HEK293 (cell line): ENCODE data around the gene SMC4.

Experiments used
- GLIS1 ChIP-seq: fragments of 450-650 bp; formaldehyde crosslinking; IDR thresholded peaks from 2 replicates; pipeline ENCODE4 v1.5.1; 2016; ENCODE audit warnings: missing biosample characterization, missing genetic modification characterization
- OVOL3 ChIP-seq: fragments of 450-650 bp; formaldehyde crosslinking; IDR thresholded peaks from 2 replicates; pipeline ENCODE4 v1.5.1; 2016; ENCODE audit warnings: missing biosample characterization, missing genetic modification characterization
- TRIM28 ChIP-seq: IDR thresholded peaks from 2 replicates; pipeline ENCODE4 v1.6.1; 2011; ENCODE audit warnings: low read length, control low read depth, borderline replicate concordance
- WT1 ChIP-seq: fragments of 450-650 bp; formaldehyde crosslinking; IDR thresholded peaks from 2 replicates; pipeline ENCODE4 v1.5.1; 2016; ENCODE audit warnings: missing biosample characterization, missing genetic modification characterization
- ZEB2 ChIP-seq: fragments of 450-650 bp; formaldehyde crosslinking; IDR thresholded peaks from 2 replicates; pipeline ENCODE4 v1.5.1; 2016; ENCODE audit warnings: missing biosample characterization, missing genetic modification characterization
- ZNF175 ChIP-seq: fragments of 450-650 bp; formaldehyde crosslinking; IDR thresholded peaks from 2 replicates; pipeline ENCODE4 v1.5.1; 2016; ENCODE audit warnings: missing biosample characterization, missing genetic modification characterization
- ZNF202 ChIP-seq: fragments of 450-650 bp; formaldehyde crosslinking; IDR thresholded peaks from 2 replicates; pipeline ENCODE4 v1.5.1; 2016; ENCODE audit warnings: missing biosample characterization, missing genetic modification characterization, borderline replicate concordance
- ZNF239 ChIP-seq: fragments of 450-650 bp; formaldehyde crosslinking; IDR thresholded peaks from 2 replicates; pipeline ENCODE4 v1.5.1; 2016; ENCODE audit warnings: missing biosample characterization, missing genetic modification characterization
- ZNF366 ChIP-seq: fragments of 450-650 bp; formaldehyde crosslinking; conservative IDR thresholded peaks from 2 replicates; pipeline ENCODE4 v1.5.1; 2016; ENCODE audit warnings: missing biosample characterization, missing genetic modification characterization
- ZNF394 ChIP-seq: fragments of 450-650 bp; formaldehyde crosslinking; IDR thresholded peaks from 2 replicates; pipeline ENCODE4 v1.5.1; 2016; ENCODE audit warnings: missing biosample characterization, missing genetic modification characterization, mild to moderate bottlenecking, moderate library complexity, borderline replicate concordance
- ZNF560 ChIP-seq: fragments of 450-650 bp; formaldehyde crosslinking; IDR thresholded peaks from 2 replicates; pipeline ENCODE4 v1.5.1; 2017; ENCODE audit warnings: missing biosample characterization, missing genetic modification characterization, borderline replicate concordance
- ZNF561 ChIP-seq: fragments of 450-650 bp; IDR thresholded peaks from 2 replicates; pipeline ENCODE4 v1.5.1; 2018; ENCODE audit warnings: missing biosample characterization, missing genetic modification characterization, borderline replicate concordance
- ZNF600 ChIP-seq: fragments of 450-650 bp; formaldehyde crosslinking; IDR thresholded peaks from 2 replicates; pipeline ENCODE4 v1.5.1; 2016; ENCODE audit warnings: missing biosample characterization, missing genetic modification characterization
- ZNF629 ChIP-seq: fragments of 450-650 bp; formaldehyde crosslinking; IDR thresholded peaks from 2 replicates; pipeline ENCODE4 v1.5.1; 2017; ENCODE audit warnings: missing biosample characterization, missing genetic modification characterization
- ZNF670 ChIP-seq: fragments of 450-650 bp; formaldehyde crosslinking; IDR thresholded peaks from 2 replicates; pipeline ENCODE4 v1.5.1; 2016; ENCODE audit warnings: missing biosample characterization, missing genetic modification characterization, low read depth
- ZNF707 ChIP-seq: fragments of 450-650 bp; formaldehyde crosslinking; IDR thresholded peaks from 2 replicates; pipeline ENCODE4 v1.5.1; 2016; ENCODE audit warnings: missing biosample characterization, missing genetic modification characterization
- ZNF76 ChIP-seq: fragments of 450-650 bp; formaldehyde crosslinking; IDR thresholded peaks from 2 replicates; pipeline ENCODE4; 2016; ENCODE audit warnings: low read depth, missing biosample characterization, missing genetic modification characterization, borderline replicate concordance
- ZNF768 ChIP-seq: fragments of 450-650 bp; formaldehyde crosslinking; IDR thresholded peaks from 2 replicates; pipeline ENCODE4 v1.5.1; 2018; ENCODE audit warnings: missing biosample characterization, mild to moderate bottlenecking, missing genetic modification characterization
- TF ChIP-seq, protein P1 (sequence below): fragments of 450-650 bp; formaldehyde crosslinking; IDR thresholded peaks from 2 replicates; pipeline ENCODE4 v1.5.1; 2016; ENCODE audit warnings: missing biosample characterization, missing genetic modification characterization
- TF ChIP-seq, protein P2 (sequence below): fragments of 450-650 bp; formaldehyde crosslinking; IDR thresholded peaks from 2 replicates; pipeline ENCODE4 v1.5.1; 2016; ENCODE audit warnings: missing biosample characterization, missing genetic modification characterization
- TF ChIP-seq, protein P3 (sequence below): fragments of 450-650 bp; IDR thresholded peaks from 2 replicates; pipeline ENCODE4 v1.5.1; 2018; ENCODE audit warnings: missing biosample characterization, missing genetic modification characterization
- TF ChIP-seq, protein P4 (sequence below): IDR thresholded peaks from 2 replicates; pipeline ENCODE4 v1.6.1; 2011; ENCODE audit warnings: mild to moderate bottlenecking, low read depth, low read length, borderline replicate concordance
- TF ChIP-seq, protein P5 (sequence below): fragments of 450-650 bp; formaldehyde crosslinking; IDR thresholded peaks from 2 replicates; pipeline ENCODE4 v1.5.1; 2016; ENCODE audit warnings: missing biosample characterization, missing genetic modification characterization
- TF ChIP-seq, protein P6 (sequence below): fragments of 450-650 bp; formaldehyde crosslinking; optimal IDR thresholded peaks from 2 replicates; pipeline ENCODE3; 2016; ENCODE audit warnings: missing biosample characterization, mild to moderate bottlenecking, missing genetic modification characterization
- TF ChIP-seq, protein P7 (sequence below): fragments of 450-650 bp; formaldehyde crosslinking; IDR thresholded peaks from 2 replicates; pipeline ENCODE4 v1.5.1; 2016; ENCODE audit warnings: missing biosample characterization, missing genetic modification characterization

The SMC4 gene

DNA sequence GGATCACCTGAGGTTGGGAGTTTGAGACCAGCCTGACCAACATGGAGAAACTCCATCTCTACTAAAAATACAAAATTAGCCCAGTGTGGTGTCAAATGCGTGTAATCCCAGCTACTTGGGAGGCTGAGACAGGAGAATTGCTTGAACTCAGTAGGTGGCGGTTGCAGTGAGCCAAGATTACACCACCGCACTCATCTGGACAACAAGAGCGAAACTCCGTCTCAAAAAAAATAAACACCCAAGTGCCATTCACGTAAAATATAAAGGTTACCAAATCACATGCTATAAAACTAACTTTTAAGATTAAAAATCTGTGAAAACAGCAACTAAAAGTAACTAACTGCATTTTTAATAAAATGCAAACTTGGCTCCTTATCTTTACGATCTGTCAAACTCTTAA, 41.2 kb downstream of the SMC4 start (continued):
- TF ChIP-seq, protein P1, sequence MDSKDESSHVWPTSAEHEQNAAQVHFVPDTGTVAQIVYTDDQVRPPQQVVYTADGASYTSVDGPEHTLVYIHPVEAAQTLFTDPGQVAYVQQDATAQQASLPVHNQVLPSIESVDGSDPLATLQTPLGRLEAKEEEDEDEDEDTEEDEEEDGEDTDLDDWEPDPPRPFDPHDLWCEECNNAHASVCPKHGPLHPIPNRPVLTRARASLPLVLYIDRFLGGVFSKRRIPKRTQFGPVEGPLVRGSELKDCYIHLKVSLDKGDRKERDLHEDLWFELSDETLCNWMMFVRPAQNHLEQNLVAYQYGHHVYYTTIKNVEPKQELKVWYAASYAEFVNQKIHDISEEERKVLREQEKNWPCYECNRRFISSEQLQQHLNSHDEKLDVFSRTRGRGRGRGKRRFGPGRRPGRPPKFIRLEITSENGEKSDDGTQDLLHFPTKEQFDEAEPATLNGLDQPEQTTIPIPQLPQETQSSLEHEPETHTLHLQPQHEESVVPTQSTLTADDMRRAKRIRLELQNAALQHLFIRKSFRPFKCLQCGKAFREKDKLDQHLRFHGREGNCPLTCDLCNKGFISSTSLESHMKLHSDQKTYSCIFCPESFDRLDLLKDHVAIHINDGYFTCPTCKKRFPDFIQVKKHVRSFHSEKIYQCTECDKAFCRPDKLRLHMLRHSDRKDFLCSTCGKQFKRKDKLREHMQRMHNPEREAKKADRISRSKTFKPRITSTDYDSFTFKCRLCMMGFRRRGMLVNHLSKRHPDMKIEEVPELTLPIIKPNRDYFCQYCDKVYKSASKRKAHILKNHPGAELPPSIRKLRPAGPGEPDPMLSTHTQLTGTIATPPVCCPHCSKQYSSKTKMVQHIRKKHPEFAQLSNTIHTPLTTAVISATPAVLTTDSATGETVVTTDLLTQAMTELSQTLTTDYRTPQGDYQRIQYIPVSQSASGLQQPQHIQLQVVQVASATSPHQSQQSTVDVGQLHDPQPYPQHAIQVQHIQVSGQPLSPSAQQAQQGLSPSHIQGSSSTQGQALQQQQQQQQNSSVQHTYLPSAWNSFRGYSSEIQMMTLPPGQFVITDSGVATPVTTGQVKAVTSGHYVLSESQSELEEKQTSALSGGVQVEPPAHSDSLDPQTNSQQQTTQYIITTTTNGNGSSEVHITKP (tag by site-specific recombination): peak; percentile 46; the same call in 1 of the 2 replicates
- peak; percentile 89 for TF ChIP-seq OVOL3
- TF ChIP-seq, protein P2, sequence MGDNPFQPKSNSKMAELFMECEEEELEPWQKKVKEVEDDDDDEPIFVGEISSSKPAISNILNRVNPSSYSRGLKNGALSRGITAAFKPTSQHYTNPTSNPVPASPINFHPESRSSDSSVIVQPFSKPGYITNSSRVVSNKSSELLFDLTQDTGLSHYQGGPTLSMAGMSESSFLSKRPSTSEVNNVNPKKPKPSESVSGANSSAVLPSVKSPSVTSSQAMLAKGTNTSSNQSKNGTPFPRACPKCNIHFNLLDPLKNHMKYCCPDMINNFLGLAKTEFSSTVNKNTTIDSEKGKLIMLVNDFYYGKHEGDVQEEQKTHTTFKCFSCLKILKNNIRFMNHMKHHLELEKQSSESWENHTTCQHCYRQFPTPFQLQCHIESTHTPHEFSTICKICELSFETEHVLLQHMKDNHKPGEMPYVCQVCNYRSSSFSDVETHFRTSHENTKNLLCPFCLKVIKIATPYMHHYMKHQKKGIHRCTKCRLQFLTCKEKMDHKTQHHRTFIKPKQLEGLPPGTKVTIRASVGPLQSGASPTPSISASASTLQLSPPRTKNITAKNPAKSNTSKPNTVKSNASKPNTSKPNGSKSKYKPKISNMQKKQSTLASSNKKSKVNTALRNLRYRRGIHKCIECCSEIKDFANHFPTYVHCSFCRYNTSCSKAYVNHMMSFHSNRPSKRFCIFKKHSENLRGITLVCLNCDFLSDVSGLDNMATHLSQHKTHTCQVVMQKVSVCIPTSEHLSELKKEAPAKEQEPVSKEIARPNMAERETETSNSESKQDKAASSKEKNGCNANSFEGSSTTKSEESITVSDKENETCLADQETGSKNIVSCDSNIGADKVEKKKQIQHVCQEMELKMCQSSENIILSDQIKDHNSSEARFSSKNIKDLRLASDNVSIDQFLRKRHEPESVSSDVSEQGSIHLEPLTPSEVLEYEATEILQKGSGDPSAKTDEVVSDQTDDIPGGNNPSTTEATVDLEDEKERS (tag by site-specific recombination): no peak
- TF ChIP-seq, protein P3, sequence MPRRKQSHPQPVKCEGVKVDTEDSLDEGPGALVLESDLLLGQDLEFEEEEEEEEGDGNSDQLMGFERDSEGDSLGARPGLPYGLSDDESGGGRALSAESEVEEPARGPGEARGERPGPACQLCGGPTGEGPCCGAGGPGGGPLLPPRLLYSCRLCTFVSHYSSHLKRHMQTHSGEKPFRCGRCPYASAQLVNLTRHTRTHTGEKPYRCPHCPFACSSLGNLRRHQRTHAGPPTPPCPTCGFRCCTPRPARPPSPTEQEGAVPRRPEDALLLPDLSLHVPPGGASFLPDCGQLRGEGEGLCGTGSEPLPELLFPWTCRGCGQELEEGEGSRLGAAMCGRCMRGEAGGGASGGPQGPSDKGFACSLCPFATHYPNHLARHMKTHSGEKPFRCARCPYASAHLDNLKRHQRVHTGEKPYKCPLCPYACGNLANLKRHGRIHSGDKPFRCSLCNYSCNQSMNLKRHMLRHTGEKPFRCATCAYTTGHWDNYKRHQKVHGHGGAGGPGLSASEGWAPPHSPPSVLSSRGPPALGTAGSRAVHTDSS (tag by site-specific recombination): no peak
- 0 out of 2 replicates have a peak, but pooled peaks have one; percentile 15 for TF ChIP-seq ZNF366 (tag by site-specific recombination)
- peak; percentile 35; the same call in 1 of the 2 replicates for TF ChIP-seq ZNF629 (tag by site-specific recombination)
- no peak for TF ChIP-seq ZNF239 (tag by site-specific recombination)
- no peak for TF ChIP-seq ZNF670 (tag by site-specific recombination)
- TF ChIP-seq ZNF202 (tag by site-specific recombination): no peak
- TF ChIP-seq ZNF561: peak; percentile 64; the same call in 1 of the 2 replicates
- no peak for TF ChIP-seq ZNF707 (tag by site-specific recombination)
- TF ChIP-seq ZNF76: no peak
- no peak for TF ChIP-seq ZNF768
- TF ChIP-seq WT1 (tag by site-specific recombination): peak; percentile 65; the same call in 1 of the 2 replicates
- TF ChIP-seq ZNF175 (tag by site-specific recombination): no peak
- TF ChIP-seq, protein P4, sequence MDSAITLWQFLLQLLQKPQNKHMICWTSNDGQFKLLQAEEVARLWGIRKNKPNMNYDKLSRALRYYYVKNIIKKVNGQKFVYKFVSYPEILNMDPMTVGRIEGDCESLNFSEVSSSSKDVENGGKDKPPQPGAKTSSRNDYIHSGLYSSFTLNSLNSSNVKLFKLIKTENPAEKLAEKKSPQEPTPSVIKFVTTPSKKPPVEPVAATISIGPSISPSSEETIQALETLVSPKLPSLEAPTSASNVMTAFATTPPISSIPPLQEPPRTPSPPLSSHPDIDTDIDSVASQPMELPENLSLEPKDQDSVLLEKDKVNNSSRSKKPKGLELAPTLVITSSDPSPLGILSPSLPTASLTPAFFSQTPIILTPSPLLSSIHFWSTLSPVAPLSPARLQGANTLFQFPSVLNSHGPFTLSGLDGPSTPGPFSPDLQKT: no peak
- TF ChIP-seq GLIS1 (tag by site-specific recombination): peak; percentile 92
- TF ChIP-seq, protein P5, sequence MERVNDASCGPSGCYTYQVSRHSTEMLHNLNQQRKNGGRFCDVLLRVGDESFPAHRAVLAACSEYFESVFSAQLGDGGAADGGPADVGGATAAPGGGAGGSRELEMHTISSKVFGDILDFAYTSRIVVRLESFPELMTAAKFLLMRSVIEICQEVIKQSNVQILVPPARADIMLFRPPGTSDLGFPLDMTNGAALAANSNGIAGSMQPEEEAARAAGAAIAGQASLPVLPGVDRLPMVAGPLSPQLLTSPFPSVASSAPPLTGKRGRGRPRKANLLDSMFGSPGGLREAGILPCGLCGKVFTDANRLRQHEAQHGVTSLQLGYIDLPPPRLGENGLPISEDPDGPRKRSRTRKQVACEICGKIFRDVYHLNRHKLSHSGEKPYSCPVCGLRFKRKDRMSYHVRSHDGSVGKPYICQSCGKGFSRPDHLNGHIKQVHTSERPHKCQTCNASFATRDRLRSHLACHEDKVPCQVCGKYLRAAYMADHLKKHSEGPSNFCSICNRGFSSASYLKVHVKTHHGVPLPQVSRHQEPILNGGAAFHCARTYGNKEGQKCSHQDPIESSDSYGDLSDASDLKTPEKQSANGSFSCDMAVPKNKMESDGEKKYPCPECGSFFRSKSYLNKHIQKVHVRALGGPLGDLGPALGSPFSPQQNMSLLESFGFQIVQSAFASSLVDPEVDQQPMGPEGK (tag by site-specific recombination): no peak
- TF ChIP-seq ZNF394 (tag by site-specific recombination): 0 out of 2 replicates have a peak, but pooled peaks have one; percentile 11
- TF ChIP-seq, protein P6, sequence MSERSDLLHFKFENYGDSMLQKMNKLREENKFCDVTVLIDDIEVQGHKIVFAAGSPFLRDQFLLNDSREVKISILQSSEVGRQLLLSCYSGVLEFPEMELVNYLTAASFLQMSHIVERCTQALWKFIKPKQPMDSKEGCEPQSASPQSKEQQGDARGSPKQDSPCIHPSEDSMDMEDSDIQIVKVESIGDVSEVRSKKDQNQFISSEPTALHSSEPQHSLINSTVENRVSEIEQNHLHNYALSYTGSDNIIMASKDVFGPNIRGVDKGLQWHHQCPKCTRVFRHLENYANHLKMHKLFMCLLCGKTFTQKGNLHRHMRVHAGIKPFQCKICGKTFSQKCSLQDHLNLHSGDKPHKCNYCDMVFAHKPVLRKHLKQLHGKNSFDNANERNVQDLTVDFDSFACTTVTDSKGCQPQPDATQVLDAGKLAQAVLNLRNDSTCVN: no peak
- TF ChIP-seq ZNF600: peak; percentile 47; the same call in 1 of the 2 replicates
- TF ChIP-seq ZNF560 (tag by site-specific recombination): no peak
- TF ChIP-seq, protein P7, sequence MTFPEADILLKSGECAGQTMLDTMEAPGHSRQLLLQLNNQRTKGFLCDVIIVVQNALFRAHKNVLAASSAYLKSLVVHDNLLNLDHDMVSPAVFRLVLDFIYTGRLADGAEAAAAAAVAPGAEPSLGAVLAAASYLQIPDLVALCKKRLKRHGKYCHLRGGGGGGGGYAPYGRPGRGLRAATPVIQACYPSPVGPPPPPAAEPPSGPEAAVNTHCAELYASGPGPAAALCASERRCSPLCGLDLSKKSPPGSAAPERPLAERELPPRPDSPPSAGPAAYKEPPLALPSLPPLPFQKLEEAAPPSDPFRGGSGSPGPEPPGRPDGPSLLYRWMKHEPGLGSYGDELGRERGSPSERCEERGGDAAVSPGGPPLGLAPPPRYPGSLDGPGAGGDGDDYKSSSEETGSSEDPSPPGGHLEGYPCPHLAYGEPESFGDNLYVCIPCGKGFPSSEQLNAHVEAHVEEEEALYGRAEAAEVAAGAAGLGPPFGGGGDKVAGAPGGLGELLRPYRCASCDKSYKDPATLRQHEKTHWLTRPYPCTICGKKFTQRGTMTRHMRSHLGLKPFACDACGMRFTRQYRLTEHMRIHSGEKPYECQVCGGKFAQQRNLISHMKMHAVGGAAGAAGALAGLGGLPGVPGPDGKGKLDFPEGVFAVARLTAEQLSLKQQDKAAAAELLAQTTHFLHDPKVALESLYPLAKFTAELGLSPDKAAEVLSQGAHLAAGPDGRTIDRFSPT (tag by site-specific recombination): peak; percentile 84; the same call in 1 of the 2 replicates
- 0 out of 2 replicates have a peak, but pooled peaks have one; percentile 68 for TF ChIP-seq TRIM28
- TF ChIP-seq ZEB2 (tag by site-specific recombination): peak; percentile 44; the same call in 1 of the 2 replicates
